Psoas muscle (tissue), 8 donors: Measurements from ENCODE around the gene NT5C1B. TPM values are rescaled to one million over a fixed set of nuclear protein-coding genes. Genes with fewer than 3 reads are reported as not detected.

Source experiments
- ATAC-seq, 4 donors: fragments of 200-7000 bp; cut with Tn5 transposase; one replicate each; pipeline ENCODE4 v1.9.1; 2020; ENCODE audit warnings: moderate library complexity in 3 of 4, mild to moderate bottlenecking in 2 of 4
- DNase-seq, 2 donors: peaks; one replicate each; pipeline ENCODE4 v3.0.0-alpha.2; 2020
- H3K27ac ChIP-seq: fragments of 200-600 bp; one replicate; pipeline ENCODE4 v1.8.0; 2022
- H3K27me3 ChIP-seq, 3 donors: fragments of 200-600 bp in 1 of 3; one replicate each; pipeline versions ENCODE4 v1.6.1 to v1.8.0; 2013 to 2022; ENCODE audit warnings: low read length in 2 of 3, mild to moderate bottlenecking in 2 of 3, moderate library complexity in 1 of 3; ENCODE audit not compliant: insufficient read depth in 3 of 3
- H3K36me3 ChIP-seq, 2 donors: fragments of 200-600 bp in 1 of 2; one replicate each; pipeline versions ENCODE4 v1.6.1 to v1.8.0; 2013 to 2022; ENCODE audit warnings: low read depth in 1 of 2, mild to moderate bottlenecking in 1 of 2, moderate library complexity in 1 of 2; ENCODE audit not compliant: insufficient read depth in 1 of 2
- H3K4me1 ChIP-seq: fragments of 200-600 bp; one replicate; pipeline ENCODE4 v1.8.0; 2022
- H3K4me3 ChIP-seq: fragments of 200-600 bp; one replicate; pipeline ENCODE4 v1.8.0; 2022; ENCODE audit warnings: mild to moderate bottlenecking
- H3K9me3 ChIP-seq: fragments of 200-600 bp; one replicate; pipeline ENCODE4 v1.8.0; 2022
- WGBS, 3 donors: extraction: QIAGEN DNeasy Blood & Tissue Kit; methylation state at CpG; one replicate each; pipeline versions ENCODE4 v1.1.6 to v1.1.7; 2013; 5-methylcytosine and 5-hydroxymethylcytosine counted together
- intact Hi-C, 2 donors: fragments of 100-400 bp; cut with DNase I; formaldehyde crosslinking; loops; one replicate each; pipeline versions ENCODE4 v1.11.0 to v1.14.2; 2022
- polyA plus RNA-seq, 3 donors: library from polyadenylated mRNA; stranded (reverse); fragments of 200-250 nt; gene quantifications; one replicate each; pipeline ENCODE4 v1.2.3, GENCODE V29; 2013
- total RNA-seq, 4 donors: library from RNA; stranded (reverse); fragmentation: NEBNext Ultra II Directional in 2 of 4; extraction: Animal tissue kit (Norgen Biotek cat#: 25700) in 2 of 4; gene quantifications; one replicate each; pipeline versions ENCODE4 v1.2.1 to v1.2.4, GENCODE V29; 2021 to 2023
- TF ChIP-seq, protein P1 (sequence below): fragments of 200-600 bp; IDR thresholded peaks from one replicate; pipeline ENCODE4 v1.8.0; 2022; ENCODE audit warnings: antibody characterized with exemption
- donor health status: healthy with polysubstance abuse.
- donor health status: DM: no; HTN: no; CAD: no; lungs with moderate emphysema.
- donor health status: Bipolar disorder and iron deficiency.
- donor health status: healthy.
- donor health status: DM: yes; HTN: yes; CAD: no.
- donor health status: DM: no; HTN: no; CAD: no.
- donor health status: DM: no; HTN: no; CAD: no.
- donor health status: DM: yes; HTN: yes; CAD: no.

Gene NT5C1B
- total and polyA plus RNA-seq, 7 donors, result not detected

DNA sequence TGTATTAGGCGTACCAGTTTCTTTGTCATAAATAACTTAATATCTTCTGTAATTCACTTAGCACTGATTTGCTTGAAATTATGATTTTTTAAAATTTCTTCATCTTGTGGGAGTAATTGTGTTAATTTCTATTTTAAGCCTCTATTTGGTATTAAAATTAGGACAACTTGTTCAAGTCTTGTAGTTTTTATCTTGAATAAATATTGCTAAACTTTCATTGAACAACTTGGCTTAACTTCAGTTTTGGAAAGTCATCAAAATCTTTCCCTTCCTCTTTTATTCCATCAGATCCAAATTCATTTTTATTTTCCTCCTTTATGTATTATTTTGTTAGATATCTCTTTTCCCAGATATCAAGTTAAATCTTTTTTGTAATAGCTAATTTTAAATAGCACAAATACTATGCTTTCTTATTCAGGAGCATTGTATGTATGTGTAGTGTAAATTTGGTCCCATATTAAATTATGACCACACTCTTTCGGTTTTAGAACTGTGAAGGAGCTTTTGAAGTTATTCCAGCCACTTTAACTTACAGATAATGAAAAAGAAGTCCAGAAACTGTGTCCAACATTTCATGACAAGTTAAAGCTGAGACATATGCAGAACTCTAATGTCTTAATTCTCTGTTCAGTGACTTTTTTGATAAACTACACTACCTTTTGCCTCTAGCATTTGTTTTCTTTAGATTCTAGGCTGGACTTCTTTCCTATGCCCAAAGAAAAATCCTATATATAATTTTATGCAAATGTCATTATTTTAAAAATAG is 31.7 kb upstream of the NT5C1B start:
- no peak overlapping the region for H3K27ac ChIP-seq
- WGBS, 3 donors, result 76 to 83% (median 78%) methylated on average over 2 of the region's 2 CpGs
- no peaks in the 10 kb centered on the region for H3K27me3 ChIP-seq
- TF ChIP-seq, protein P1, sequence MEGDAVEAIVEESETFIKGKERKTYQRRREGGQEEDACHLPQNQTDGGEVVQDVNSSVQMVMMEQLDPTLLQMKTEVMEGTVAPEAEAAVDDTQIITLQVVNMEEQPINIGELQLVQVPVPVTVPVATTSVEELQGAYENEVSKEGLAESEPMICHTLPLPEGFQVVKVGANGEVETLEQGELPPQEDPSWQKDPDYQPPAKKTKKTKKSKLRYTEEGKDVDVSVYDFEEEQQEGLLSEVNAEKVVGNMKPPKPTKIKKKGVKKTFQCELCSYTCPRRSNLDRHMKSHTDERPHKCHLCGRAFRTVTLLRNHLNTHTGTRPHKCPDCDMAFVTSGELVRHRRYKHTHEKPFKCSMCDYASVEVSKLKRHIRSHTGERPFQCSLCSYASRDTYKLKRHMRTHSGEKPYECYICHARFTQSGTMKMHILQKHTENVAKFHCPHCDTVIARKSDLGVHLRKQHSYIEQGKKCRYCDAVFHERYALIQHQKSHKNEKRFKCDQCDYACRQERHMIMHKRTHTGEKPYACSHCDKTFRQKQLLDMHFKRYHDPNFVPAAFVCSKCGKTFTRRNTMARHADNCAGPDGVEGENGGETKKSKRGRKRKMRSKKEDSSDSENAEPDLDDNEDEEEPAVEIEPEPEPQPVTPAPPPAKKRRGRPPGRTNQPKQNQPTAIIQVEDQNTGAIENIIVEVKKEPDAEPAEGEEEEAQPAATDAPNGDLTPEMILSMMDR, result no peak
- intact Hi-C loops, result no loop called here
- no peaks in the 10 kb centered on the region for H3K36me3 ChIP-seq
- no peaks in the 10 kb centered on the region for H3K9me3 ChIP-seq
- ATAC-seq (no peak), DNase-seq (no peak)
- H3K4me1 ChIP-seq, result no peaks in the 10 kb centered on the region
- no peak overlapping the region for H3K4me3 ChIP-seq

DNA sequence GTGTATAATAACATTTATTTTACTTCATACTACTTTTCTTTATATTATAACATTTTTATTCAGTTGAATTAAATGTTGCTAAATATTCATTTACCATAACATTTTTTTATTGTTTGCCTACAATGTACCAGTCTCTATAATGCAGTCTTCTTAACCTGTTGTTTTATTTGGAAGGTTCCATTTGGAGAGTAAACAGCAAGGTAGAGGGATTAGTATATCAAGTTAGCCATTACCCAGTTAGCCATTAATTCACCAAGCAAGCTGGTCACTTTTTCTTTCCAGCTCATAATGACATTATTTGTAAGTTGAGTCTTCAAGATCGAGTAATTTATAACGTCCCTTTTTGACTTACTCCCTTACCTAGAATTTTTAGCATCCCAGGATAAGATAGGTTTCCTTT is 29.7 kb upstream of the NT5C1B start:
- Histone ChIP-seq H3K4me1 (no peaks in the 10 kb centered on the region), H3K27ac (no peak overlapping the region), H3K27me3 (no peaks in the 10 kb centered on the region), H3K4me3 (no peak overlapping the region), H3K9me3 (no peaks in the 10 kb centered on the region), H3K36me3 (no peaks in the 10 kb centered on the region)
- no peak for DNase-seq
- TF ChIP-seq, protein P1, result no peak
- intact Hi-C loops, result no loop called here
- WGBS, 3 donors, result 86 to 89% (median 88%) methylated on average over 2 of the region's 2 CpGs
- no peak for ATAC-seq

DNA sequence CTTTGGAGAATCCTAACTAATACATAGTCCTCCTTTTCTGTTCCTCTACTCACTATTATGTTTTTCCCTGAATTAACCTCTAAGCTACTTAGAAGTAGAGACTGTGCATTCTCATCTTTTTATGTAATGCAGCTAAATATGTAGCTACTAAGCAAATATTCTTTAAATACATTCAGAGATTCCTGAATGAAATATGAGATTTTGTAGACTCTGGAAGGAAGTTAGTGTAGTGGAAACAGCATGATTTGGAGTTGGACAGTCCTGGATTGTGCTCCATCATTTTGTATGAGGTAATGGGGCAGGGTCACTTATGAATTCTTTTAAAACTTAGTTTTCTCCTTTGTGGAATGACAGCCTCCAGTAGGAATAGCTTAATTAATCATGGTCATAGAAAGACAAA is 24.7 kb upstream of the NT5C1B start:
- TF ChIP-seq, protein P1, result no peak
- ATAC-seq, result no peak
- no peaks in the 10 kb centered on the region for H3K27me3 ChIP-seq
- DNase-seq, result no peak
- no peaks in the 10 kb centered on the region for H3K4me1 ChIP-seq
- H3K9me3 ChIP-seq, result no peaks in the 10 kb centered on the region
- H3K27ac ChIP-seq, result no peak overlapping the region
- no peak overlapping the region for H3K4me3 ChIP-seq
- intact Hi-C loops, result no loop called here
- no peaks in the 10 kb centered on the region for H3K36me3 ChIP-seq

DNA sequence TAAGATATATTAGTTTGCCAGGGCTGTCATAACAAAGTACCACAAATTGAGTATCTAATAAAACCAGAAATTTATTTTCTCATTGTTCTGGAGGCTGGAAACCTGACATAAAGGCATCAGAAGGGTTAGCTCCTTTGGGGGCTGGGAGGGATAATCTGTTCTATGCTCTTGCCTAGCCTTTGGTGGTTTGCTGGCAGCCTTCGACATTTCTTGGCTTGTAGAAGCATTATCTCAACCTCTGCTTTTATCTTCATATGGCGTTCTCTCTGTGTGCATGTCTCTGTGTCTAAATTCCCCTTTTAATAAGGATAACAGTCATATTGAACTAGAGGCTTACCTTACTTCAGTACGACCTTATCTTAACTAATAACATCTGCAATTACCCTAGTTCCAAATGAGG is 22.8 kb upstream of the NT5C1B start:
- H3K27me3 ChIP-seq, result no peaks in the 10 kb centered on the region
- no peaks in the 10 kb centered on the region for H3K9me3 ChIP-seq
- DNase-seq (no peak), ATAC-seq (no peak)
- intact Hi-C loops, result no loop called here
- H3K4me1 ChIP-seq, result no peaks in the 10 kb centered on the region
- H3K4me3 ChIP-seq, result no peak overlapping the region
- 66 to 72% (median 72%) methylated on average over 3 of the region's 3 CpGs for WGBS, 3 donors
- no peak overlapping the region for H3K27ac ChIP-seq
- H3K36me3 ChIP-seq, result no peaks in the 10 kb centered on the region
- TF ChIP-seq, protein P1, result no peak

DNA sequence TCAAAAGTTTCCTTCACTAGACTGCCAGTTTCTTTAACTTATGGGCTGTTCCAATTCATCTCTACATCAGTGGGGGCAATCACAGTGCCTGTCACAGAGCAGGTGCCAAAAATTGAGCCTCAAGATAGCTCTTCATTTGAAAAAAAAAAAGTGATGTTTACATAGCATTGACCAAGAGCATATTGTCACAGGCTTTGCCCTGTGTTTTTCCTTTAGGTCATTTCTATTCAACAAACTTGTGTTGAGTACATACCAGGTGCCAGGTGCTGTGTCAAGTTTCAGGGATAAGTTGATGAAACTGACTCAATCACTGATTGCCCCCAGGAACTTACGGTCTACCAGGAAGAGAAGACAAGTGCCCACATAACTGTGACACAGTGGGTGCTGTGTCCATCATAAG is 22.2 kb upstream of the NT5C1B start:
- ATAC-seq, result no peak
- H3K4me1 ChIP-seq, result no peaks in the 10 kb centered on the region
- no peaks in the 10 kb centered on the region for H3K36me3 ChIP-seq
- 86 to 100% (median 98%) methylated on average over 1 of the region's 1 CpG for WGBS, 3 donors
- no peak for DNase-seq
- intact Hi-C loops, result no loop called here
- H3K27me3 ChIP-seq, result no peaks in the 10 kb centered on the region
- no peak overlapping the region for H3K27ac ChIP-seq
- no peaks in the 10 kb centered on the region for H3K9me3 ChIP-seq
- no peak overlapping the region for H3K4me3 ChIP-seq
- TF ChIP-seq, protein P1, result no peak
